Caki2 (cell line): ENCODE data around the gene TP63. TPM values are rescaled to one million over a fixed set of nuclear protein-coding genes. Genes with fewer than 3 reads are reported as not detected.

ENCODE experiments used
- DNase-seq: peaks from one replicate; pipeline ENCODE4 v3.0.0-alpha.2; 2015; ENCODE audit warnings: low read depth
- in situ Hi-C: cut with HindIII; loops from 2 replicates; pipeline ENCODE4 v1.10.0; 2016; ENCODE audit warnings: low sequenced_read_pairs, low pct_unique_long_range_greater_than_20kb, mixed read lengths
- total RNA-seq: library from RNA; depleted of rRNA; stranded (reverse); fragments of >200 nt; shearing (Covaris generic); gene quantifications from 2 replicates; pipeline ENCODE4 v1.2.3, GENCODE V29; 2014; ENCODE audit warnings: low replicate concordance

The TP63 gene
- total RNA-seq, 1 experiment from 2014 or later = not detected

GRCh38 chr3:189908646-189909045 is 277.5 kb downstream of the TP63 start:
- no peak for DNase-seq
- in situ Hi-C loops = no loop called here

GRCh38 chr3:189909139-189909538 is 277.9 kb downstream of the TP63 start:
- in situ Hi-C loops = no loop called here
- DNase-seq = no peak

- DNase-seq = no peak
- in situ Hi-C loops = no loop called here
These were observed 278.4 kb downstream of the TP63 start for GRCh38 chr3:189909573-189909972.

GRCh38 chr3:189911001-189911400 is 279.8 kb downstream of the TP63 start:
- in situ Hi-C loops = no loop called here
- no peak for DNase-seq

- in situ Hi-C loops = no loop called here
These were observed 283.6 kb downstream of the TP63 start for GRCh38 chr3:189914799-189915198.

GRCh38 chr3:189921770-189922169 is 290.6 kb downstream of the TP63 start:
- in situ Hi-C loops = no loop called here
- DNase-seq = no peak

More at GRCh38 chr3:189914799-189915198, 283.6 kb downstream of the TP63 start:
- DNase-seq = peak; percentile 81

- no peak for DNase-seq
- in situ Hi-C loops = no loop called here
These were observed 297.0 kb downstream of the TP63 start for GRCh38 chr3:189927975-189928895.

GRCh38 chr3:189936201-189936945 is 305.2 kb downstream of the TP63 start:
- DNase-seq = no peak
- in situ Hi-C loops = no loop called here

GRCh38 chr3:189937302-189938127 is 306.3 kb downstream of the TP63 start:
- peak; percentile 100 for DNase-seq
- in situ Hi-C loops = no loop called here

GRCh38 chr3:189941125-189941524 is 309.9 kb downstream of the TP63 start:
- DNase-seq = no peak
- in situ Hi-C loops = no loop called here

GRCh38 chr3:189941679-189942078 is 310.5 kb downstream of the TP63 start:
- peak; percentile 97 for DNase-seq
- in situ Hi-C loops = no loop called here

- no peak for DNase-seq
- in situ Hi-C loops = no loop called here
These were observed 311.8 kb downstream of the TP63 start for GRCh38 chr3:189942948-189943347.

- DNase-seq = peak; percentile 58
- in situ Hi-C loops = no loop called here
These were observed 313.3 kb downstream of the TP63 start for GRCh38 chr3:189944285-189945145.

- no peak for DNase-seq
- in situ Hi-C loops = no loop called here
These were observed 314.9 kb downstream of the TP63 start for GRCh38 chr3:189945935-189946709.
